Stimulated activated CD4-positive, alpha-beta T cell treated with anti-CD3 and anti-CD28 coated beads, Interleukin-12 subunit alpha, Interleukin-12 subunit beta, amount 100 ng/mL, for 24 hours (primary cell): ENCODE results near the gene NAA80.

Experiments
- DNase-seq, 2 experiments: peaks; one replicate each; pipeline ENCODE4 v3.0.0-alpha.2; 2020; ENCODE audit warnings: low read depth in 2 of 2

NAA80 gene

DNA sequence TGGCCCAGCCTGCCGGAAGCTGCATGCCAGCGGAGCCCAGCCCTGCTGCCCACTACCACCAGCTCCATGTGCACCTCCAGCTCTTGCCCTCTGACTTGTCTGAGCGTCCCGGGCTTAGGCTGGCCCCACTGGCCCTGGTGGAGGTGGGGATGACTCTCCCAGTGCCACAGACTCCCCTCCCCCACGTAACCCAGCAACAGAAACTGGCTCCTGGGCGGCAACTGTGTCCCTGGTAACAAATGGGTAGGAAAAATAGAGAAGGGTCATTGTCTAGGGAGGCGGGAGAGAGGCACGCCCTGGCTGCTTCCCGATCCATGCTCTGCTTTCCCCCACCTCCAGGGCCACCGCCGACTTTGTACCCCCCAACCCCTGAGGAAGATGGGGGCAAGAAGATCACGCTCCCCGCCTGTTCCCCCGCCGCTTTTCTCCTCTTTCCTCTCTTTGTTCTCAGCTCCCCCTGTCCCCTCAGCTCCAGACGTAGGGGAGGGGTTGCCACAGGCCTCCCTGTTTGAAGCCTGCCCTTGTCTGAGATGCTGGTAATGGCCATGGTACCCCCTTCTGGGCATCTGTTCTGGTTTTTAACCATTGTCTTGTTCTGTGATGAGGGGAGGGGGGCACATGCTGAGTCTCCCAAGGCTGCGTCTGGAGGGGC, 41.0 kb downstream of the NAA80 start:
- no peak for DNase-seq

DNA sequence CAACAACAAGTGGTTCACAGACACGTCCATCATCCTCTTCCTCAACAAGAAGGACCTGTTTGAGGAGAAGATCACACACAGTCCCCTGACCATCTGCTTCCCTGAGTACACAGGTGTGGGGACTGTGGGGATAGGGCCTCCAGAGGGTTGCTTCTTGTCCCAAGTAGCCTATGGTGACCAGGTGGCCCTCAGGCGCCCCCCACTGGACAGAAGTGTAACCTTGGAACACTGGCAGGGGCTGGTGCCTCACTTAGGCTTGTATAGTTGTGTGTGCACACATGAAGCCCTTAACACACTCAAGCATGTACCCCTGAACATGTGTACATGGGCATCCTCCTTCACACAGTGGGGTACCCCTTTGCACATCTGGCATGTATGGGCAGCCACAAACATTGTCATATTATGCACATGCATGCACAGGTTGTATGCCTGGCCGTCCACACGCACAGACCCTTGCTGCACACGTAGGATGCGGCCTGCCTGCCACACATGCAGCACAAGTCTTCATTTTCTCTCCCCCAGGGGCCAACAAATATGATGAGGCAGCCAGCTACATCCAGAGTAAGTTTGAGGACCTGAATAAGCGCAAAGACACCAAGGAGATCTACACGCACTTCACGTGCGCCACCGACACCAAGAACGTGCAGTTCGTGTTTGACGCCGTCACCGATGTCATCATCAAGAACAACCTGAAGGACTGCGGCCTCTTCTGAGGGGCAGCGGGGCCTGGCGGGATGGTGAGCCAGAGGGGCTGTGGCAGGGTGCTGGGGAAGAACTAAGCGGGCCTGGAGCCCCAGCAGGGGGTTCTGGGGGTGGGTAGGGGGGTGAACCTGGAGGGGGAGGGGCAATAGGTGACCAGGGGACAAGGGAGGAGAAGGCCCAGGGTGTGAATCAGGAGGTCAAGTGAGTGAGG, 42.0 kb downstream of the NAA80 start:
- no peak for DNase-seq

DNA sequence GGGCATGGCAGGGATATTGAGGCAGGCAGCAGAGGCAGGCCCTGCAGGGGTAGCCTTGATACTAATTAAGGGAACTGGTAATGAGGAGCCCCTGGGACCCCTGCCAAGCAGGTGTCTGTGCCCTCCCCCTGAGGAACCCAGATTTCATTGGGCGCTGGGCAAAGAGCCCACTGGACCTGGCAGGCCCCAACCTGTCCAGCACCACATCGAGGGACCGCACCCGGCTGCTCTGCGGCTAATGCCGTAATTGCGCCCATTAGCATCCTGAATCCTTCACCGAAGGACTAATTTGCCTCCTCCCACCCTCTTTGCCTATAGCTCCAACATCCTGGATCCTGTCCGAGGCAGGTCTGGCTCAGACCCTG, 44.0 kb downstream of the NAA80 start:
- DNase-seq = no peak

DNA sequence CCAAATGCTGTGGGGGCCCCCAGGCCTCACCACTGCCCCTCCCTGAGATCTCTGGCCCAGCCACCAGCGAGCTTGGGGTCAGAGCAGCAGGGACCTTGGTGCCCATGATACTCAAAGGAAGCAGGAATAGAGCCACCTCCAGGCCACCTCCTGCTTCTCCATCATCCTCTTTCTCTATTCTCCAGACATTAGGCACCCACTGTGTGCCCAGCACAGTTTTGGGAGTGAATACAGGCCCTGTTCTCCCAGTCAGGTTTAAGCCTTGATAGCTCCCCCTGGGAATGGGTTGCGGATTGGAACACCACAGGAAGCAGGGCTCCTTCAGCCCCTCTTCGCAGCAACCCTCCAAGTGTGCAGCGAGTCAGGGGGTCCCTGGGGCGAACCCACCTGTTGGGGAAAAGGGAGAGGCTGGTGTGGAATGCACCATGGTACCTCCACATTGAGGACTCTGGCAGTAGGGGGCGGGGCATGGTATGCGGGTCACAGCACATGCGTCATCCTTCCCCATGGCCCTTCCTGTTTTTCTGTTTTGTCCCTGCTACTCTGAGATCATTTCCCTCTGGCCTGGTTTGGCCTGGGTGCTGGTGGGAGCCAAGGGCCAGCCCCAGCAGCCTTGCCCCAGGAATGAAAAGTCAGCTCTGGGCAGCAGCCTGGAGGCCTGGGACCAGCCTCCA, 44.5 kb downstream of the NAA80 start:
- DNase-seq = no peak

DNA sequence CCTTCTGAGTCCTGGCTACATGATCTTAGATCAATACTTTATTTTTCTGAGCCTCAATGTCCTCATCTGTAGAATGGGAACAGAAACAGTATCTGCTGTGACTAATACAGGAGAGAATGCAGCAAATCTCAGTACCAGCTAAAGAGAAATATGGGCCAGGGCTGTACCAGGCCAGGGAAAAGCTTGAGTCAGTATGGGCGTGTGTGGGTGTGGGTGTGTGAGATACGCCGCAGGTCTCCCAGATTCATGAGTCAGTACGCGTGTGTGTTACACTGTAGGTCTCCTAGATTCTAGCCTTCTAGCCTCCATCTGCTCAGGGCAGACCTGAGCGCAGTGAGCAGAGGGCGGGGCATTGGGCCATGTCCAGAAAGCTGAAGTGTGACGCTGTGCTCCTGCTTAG, 48.0 kb downstream of the NAA80 start:
- DNase-seq = no peak

DNA sequence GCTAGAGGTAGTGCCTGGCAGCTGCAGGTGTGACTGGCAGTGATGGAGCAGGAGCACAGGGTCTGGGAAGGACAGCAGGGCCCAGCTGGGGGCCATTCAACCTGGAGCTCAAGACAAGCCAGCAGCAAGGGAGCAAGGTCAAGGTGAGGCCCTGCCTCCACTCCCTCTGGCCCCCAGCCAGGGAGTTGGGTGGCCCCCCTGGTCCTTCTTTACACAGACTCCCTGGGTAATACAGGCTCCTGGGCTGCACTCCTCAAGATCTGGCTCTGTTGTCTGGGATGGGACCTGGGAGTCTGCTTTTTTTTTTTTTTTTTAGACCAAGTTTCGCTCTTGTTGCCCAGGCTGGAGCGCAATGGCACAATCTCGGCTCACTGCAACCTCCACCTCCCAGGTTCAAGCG, 48.7 kb downstream of the NAA80 start:
- DNase-seq = no peak

DNA sequence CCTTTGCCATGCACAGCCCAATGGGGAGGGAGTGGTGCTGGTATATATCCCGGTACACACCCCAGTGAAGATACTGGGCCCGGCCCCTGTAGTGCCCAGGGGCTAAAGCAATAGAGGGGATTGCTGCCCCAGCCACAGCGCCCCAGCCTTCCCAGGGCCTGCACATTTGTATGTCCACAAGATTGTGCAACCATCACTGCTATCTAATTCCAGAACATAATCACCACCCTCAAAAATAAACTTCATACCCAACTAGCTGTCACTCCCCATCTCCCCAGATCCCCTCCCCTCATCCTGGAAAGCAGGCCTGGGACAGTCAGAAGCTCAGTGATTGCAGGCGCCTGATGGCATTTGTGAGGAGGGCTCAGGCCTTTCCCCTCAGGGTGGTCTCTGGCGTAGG, 49.7 kb downstream of the NAA80 start:
- DNase-seq = no peak

DNA sequence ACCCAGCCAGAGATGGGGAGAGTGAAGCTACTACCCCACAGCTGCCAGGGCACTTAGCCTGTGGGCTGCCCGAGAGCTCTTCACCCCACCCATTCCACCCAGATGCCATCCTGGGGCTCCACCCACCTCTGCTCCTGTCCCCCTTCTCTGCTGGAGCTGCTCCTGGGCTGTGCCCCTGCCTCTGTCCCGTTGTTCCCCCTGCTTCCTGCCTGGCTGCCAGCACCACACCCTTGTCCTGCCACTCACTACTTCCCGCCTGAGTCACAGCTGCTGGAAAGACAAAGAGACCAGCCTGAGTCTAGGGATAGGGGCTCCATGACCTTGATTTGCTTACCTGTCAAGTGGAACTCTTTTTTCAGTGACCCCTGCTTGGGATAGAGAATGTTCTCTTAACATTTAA, 50.8 kb downstream of the NAA80 start:
- DNase-seq = no peak

DNA sequence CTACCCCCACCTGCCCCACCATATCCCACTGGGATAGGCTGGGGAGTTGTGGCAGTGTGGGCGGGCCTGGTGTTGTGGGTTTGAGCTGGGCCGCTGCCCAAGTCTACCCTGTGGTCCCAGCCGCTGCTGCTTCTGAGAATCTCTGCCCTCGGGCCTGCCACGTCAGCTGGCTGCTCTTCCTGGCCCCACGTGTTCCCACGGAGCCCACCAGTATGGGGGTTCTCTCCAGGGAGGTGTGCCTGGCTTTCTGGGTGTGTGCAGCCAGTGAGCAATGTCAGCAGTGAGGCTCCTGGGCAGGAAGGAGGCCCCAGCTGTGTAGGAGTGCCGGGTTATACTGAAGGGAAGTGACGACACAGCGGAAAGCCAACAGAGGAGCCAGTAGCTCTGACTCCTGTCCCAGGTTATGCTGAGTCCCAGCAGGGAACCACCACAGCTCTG, 52.7 kb downstream of the NAA80 start:
- peak; percentile 74 to 81 for DNase-seq
